HG02885 (cell line): ENCODE data around the gene COMMD1.
"Not testable (repeated sequence)": the region's sequence is repeated elsewhere in the genome, so short reads cannot be mapped to it uniquely, and the experiment has no call there.

Experiments
- ATAC-seq: cut with Tn5 transposase; IDR thresholded peaks from one replicate; pipeline ENCODE4 v1.9.1; 2021; ENCODE audit warnings: mild to moderate bottlenecking; ENCODE audit not compliant: unreplicated experiment, poor library complexity

Gene COMMD1

GRCh38 chr2:61961231-61961901 is 55.9 kb downstream of the COMMD1 start:
- ATAC-seq = no peak

GRCh38 chr2:61962095-61962984 is 56.9 kb downstream of the COMMD1 start:
- ATAC-seq = no peak

GRCh38 chr2:61966087-61966727 is 60.7 kb downstream of the COMMD1 start:
- ATAC-seq = no peak

GRCh38 chr2:61967262-61967661 is 61.8 kb downstream of the COMMD1 start:
- no peak for ATAC-seq

- no peak for ATAC-seq
These were observed 63.9 kb downstream of the COMMD1 start for GRCh38 chr2:61969376-61969775.

- no peak for ATAC-seq
These were observed 65.5 kb downstream of the COMMD1 start for GRCh38 chr2:61970807-61971556.

GRCh38 chr2:61978522-61978921 is 73.0 kb downstream of the COMMD1 start:
- ATAC-seq = peak; percentile 56

GRCh38 chr2:61980758-61981157 is 75.3 kb downstream of the COMMD1 start:
- ATAC-seq = no peak

- ATAC-seq = no peak
These were observed 79.2 kb downstream of the COMMD1 start for GRCh38 chr2:61984682-61985081.

GRCh38 chr2:61988462-61989366 is 83.2 kb downstream of the COMMD1 start:
- no peak for ATAC-seq

- ATAC-seq = no peak
These were observed 88.0 kb downstream of the COMMD1 start for GRCh38 chr2:61993422-61994024.

- no peak for ATAC-seq
These were observed 89.1 kb downstream of the COMMD1 start for GRCh38 chr2:61994531-61994930.

- no peak for ATAC-seq
These were observed 89.6 kb downstream of the COMMD1 start for GRCh38 chr2:61995065-61995464.

- ATAC-seq = peak; percentile 91
These were observed 90.0 kb downstream of the COMMD1 start for GRCh38 chr2:61995515-61995914.

GRCh38 chr2:61998426-61998825 is 93.0 kb downstream of the COMMD1 start:
- ATAC-seq = no peak

- ATAC-seq = no peak
These were observed 95.1 kb downstream of the COMMD1 start for GRCh38 chr2:62000538-62000937.

GRCh38 chr2:62001431-62001830 is 96.0 kb downstream of the COMMD1 start:
- ATAC-seq = no peak

GRCh38 chr2:62004428-62004827 is 99.0 kb downstream of the COMMD1 start:
- not testable (repeated sequence) for ATAC-seq

- no peak for ATAC-seq
These were observed 102.1 kb downstream of the COMMD1 start for GRCh38 chr2:62007555-62007954.
